Stimulated activated CD4-positive, alpha-beta T cell treated with anti-CD3 and anti-CD28 coated beads, Interleukin-12 subunit alpha, Interleukin-12 subunit beta, amount 100 ng/mL, for 24 hours (primary cell): Measurements from ENCODE around the gene UBALD2.
"Not testable (repeated sequence)": the region's sequence is repeated elsewhere in the genome, so short reads cannot be mapped to it uniquely, and the experiment has no call there.

ENCODE experiments used
- DNase-seq, 2 experiments: peaks; one replicate each; pipeline ENCODE4 v3.0.0-alpha.2; 2020; ENCODE audit warnings: low read depth in 2 of 2

UBALD2 gene

DNA sequence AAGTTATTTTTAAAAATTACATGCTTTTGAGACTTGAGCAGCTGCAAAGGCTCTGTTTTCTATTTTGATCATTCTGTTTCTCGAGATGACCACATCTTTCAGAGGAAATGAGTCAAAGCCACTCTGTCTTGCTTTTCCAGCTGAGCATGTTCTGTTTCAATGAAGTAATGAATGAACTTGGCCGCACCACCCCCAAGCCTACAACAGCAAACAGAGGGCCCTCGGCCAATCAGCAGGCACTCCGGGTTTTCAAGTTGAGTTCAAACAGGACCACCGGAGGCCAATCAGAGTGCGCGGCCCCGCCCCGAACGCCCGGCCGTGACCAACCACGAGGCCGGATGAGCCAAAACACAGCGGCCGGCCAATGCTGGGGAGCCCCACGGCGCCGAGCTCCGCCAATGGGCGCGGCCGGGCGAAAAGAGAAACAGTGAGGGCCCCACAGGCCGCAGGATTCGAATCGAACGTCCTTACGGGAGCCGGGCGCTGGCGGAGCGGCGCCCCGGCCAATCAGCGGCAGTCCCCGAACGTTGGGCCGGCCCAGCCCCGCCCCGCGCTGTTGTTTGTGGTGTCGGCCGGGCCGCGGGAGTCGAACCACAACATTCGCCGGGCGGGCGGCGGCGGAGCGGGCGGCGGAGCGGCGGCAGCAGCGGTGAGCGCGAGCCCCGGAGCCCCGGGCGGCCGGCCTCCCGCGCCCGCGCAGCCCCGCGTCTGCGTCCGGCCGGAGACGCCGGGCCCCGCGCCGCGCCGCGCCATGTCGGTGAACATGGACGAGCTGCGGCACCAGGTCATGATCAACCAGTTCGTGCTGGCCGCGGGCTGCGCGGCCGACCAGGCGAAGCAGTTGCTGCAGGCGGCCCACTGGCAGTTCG is at the start of gene UBALD2:
TSS of gene UBALD2 (plus strand) at position 594 of the 869 bp plus-strand sequence. CDS start at position 752, 158 bp downstream.
- DNase-seq: peak; percentile 98

GRCh38 chr17:76217081-76217480 is 48.1 kb upstream of the UBALD2 start:
- DNase-seq: no peak

- no peak for DNase-seq
These were observed 45.3 kb upstream of the UBALD2 start for GRCh38 chr17:76219670-76220383.

GRCh38 chr17:76223802-76224201 is 41.3 kb upstream of the UBALD2 start:
- DNase-seq: no peak

- DNase-seq: not testable (repeated sequence)
These were observed 39.6 kb upstream of the UBALD2 start for GRCh38 chr17:76225373-76226086.

DNA sequence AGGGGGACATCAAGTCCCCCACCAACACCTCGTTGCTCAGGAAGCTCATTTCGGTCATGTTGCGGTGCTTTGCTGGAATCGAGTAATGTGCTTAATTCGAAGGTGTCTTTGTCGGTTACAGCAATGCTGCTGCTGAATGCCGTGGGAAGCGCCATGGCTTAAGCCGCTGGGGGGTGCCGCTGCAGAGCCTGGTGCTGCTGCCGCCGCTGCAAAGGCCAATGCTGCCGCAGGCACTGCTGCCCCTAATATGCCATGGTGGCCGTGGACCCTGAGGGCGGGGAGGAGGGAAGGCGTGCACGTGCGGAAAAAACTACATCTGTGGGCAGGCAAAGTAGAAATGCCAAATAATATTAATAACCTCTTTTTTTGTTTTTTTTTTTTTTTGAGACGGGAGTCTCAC is 38.4 kb upstream of the UBALD2 start:
- DNase-seq: not testable (repeated sequence)

- no peak for DNase-seq
These were observed 32.8 kb upstream of the UBALD2 start for GRCh38 chr17:76232342-76232741.

DNA sequence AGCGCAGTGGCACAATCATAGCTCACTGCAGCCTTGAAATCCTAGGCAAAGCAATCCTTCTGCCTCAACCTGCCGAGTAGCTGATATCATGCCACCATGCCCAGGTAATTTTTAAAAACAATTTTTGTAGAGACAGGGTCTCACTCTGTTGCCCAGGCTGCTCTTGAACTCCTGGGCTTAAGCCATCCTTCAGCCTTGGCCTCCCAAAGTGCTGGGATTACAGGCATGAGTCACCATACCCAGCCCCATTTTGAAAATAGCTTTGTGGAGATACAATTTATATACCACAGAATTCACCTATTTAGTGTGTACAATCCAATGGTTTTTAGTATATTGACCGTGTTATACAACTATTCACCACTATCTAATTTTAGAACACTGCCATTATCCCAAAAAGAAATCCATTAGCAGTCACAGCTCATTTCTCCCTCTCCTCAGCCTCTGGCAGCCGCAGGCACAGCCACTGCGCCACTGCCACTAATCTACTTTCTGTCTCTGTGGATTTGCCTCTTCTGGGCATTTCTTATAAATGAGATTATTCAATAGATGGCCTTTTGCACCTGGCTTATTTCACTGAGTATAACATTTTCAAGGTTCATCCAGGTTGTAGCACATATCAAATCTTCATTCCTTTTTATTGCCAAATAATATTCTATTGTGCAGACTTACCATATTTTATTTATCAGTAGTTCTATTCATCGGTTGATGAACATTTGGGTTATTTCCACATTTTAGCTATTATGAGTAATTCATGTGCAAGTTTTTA is 31.4 kb upstream of the UBALD2 start:
- DNase-seq: no peak

- DNase-seq: no peak
These were observed 30.8 kb upstream of the UBALD2 start for GRCh38 chr17:76234354-76234679.

DNA sequence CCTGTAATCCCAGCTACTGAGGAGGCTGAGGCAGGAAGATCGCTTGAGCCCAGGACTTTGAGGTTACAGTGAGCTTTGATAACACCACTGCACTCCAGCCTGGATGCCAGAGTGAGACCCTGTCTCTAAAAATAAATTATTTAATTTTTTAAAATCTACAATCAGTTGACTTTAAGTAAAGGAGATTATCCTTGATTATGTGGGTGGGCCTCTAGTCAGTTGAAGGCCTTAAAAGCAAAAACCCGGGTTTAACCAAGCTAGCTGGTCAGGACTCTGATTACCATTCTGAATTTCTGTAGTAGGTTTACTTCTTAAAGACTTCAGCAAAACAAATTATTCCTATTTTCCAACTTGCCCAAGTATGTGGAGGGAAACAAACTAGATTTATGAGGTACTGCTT is 29.3 kb upstream of the UBALD2 start:
- DNase-seq: no peak

DNA sequence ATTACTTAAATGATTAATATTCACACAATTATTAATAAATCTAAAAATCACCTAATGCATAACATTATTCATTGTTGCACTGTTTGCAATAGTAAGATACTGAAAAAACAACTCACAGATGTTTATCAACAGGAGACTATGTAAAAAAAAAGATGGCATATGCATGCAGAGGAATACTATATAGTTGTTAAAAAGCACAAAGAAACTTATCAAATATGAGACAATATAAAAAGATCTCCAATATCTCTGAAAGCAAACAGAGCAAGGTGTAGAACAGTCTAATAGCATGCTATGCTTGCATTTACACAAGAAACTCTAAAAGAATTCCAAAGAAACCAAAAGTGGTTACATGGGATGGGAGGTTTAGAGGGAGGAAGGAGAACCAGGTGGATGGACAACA is 28.5 kb upstream of the UBALD2 start:
- DNase-seq: no peak

DNA sequence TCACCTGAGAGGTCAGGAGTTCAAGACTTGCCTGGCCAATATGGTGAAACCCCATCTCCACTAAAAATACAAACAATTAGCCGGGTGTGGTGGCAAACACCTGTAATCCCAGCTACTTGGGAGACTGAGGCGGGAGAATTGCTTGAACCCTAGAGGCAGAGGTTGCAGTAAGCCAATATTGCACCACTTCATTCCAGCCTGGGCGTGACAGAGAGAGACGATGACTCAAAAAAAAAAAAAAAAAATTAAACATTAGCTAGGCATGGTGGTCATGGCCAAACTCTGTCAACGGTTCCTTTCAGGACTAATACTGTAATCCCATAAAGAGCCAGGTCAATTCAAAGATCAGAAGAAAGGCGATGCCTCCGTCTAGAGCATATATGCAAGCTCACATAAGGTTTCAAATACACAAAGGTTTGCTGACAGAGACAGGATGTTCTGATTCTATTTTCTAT is 27.3 kb upstream of the UBALD2 start:
- DNase-seq: no peak

DNA sequence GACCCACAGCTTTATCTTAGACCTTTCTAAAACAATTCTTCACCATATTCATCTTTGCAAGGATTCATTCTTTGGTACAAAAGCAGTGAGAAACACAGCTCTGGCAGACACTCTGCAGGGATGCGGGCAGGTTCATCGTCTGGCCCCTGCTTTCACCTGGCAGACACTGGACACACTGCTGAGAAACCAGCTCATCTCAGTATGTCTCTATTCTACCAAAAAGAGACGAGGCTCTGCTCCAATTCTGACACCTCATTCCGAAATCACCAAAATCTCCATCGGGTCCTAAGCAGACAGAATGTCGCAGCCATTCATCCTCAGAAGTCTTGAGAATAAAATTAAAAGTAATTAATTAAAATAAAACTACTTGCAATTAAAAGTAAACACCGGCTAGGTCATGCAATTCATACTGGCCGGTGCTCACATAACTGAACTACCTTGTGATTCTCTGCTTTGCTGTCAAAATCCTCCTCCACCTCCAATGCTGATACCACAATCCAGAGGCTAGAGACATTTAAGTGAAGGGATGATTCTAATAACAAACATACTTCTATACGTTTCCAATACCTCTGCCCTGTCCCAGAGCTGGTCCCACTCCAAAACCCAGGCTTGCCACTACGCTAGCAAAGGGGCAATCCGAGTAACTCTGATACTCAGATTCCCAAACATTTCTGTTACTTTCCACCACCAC is 26.2 kb upstream of the UBALD2 start:
- no peak for DNase-seq

DNA sequence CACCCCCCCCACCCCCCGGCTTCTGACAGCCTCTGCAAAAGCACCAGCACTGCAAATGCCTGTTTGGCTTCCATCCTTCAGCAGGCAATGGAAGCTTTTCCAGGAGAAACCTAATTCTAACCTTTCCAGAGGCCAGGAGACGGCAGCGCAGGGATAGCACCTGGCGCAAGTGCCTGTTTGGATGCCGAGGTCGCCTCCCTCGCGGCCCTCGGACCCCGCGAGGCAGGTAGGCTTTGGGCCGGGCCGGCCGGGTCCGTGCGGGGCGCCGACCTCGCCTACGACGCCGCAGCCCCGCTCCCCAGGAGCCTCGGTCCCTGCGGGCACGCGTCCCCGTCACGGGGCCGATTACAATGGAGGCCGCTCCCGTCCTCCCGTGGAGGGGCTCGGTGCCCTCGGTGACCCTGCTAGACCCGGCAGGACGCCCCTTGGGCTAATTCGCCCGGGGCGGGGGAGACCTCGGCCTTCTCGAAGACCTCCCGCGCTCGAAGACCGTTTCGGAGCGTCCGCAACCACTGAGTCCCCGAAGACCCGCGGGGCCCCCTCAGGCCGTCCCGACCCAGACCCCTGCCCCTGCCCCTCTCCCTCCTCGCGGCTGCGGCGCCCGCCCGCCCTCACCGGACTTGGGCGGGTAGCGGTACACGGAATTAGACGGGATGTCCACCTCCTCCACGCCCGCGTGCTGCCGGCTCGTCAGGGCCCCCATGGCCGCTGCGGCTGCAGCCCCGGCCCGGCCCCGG is 25.4 kb upstream of the UBALD2 start:
- DNase-seq: no peak

DNA sequence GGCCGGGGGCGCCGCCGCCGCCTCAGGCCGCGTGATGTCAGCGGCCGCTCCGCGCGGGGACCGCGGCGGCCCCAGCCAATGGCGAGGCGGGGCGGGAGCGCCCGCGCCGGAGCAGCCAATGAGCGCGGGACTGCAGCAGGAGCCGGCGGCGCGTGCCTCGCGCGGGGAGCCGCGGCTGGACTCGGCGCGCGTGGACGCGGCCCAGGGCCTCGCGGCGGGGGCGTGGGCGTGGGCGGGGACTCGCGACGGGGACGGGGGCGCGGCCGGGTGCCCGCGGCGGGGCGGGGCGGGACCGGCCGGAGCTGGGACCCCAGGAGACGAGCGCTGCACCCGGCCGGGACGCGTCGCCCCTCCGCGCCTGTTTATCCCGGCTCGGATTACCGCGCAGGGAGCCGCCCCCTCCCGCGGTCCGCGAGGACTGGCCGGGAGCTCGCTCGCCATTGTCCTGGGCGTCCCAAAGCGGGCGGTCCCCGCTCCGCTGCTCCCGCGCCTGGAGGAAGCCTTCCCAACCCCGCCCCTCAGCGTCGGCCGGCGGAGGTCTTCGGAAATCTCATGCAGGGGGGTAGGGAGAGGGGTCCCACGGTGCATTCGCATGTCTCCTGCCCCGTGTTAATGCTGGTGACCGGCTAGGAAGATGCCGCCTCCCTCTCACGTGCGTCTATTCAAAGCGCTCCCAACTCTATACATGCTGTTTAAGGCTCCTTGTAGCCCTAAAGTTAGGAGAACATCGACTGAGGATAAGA is 24.5 kb upstream of the UBALD2 start, which contains the start of gene RNF157:
TSS of gene RNF157 (minus strand) at position 33 of the 743 bp plus-strand sequence. CDS start 253 bp downstream, outside the sequence.
- peak in 1 of 2 experiments; percentile 36 for DNase-seq

DNA sequence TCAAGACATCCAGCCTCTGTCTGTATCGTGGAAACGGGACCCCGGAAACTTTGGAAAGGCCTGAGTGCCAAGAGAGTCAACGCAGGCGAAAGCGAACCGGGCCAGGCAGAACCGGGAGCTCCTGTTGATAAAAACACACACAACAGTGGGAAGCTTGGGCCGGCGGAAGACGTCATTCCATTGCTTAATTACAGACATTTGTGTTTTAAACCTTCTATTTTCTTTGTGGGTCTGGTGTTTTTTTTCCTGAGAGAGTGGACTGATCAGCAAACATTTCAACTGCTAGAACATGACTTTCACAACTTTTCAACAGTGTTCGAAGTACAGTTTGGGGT is 24.0 kb upstream of the UBALD2 start:
- no peak for DNase-seq

DNA sequence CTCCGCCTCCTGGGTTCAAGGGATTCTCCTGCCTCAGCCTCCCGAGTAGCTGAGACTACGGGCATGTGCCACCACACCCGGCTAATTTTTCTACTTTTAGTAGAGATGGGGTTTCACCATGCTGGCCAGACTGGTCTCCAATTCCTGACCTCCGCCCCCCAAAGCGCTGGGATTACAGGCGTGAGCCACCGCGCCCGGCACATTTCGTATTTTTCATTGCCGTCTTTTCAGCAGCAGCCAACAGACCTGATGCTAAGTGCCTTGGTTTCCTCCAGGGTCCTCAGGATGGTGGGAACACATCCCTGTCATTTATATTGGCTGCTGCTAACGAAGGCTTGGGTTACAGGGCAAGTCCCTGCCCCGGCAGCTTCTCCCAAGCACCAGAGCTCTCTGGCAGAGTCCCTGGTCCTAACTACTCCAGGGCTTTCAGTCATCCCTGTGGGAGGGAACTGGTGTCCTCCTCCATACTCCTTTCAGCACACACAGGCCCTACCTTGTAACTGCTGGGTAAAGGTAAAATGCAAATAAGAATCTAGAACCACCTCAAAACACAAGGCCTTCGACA is 23.4 kb upstream of the UBALD2 start:
- DNase-seq: no peak

- DNase-seq: no peak
These were observed 21.1 kb upstream of the UBALD2 start for GRCh38 chr17:76243826-76244679.
